Large intestine (tissue), 3 donors: ENCODE data around the gene ALAS1. TPM values are rescaled to one million over a fixed set of nuclear protein-coding genes. Genes with fewer than 3 reads are reported as not detected.
A peak's percentile ranks its signal among the peaks of the same experiment; 100 is the strongest.
"Not testable (repeated sequence)": the region's sequence is repeated elsewhere in the genome, so short reads cannot be mapped to it uniquely, and the experiment has no call there.

Experiments used
- DNase-seq, 2 donors: peaks; one replicate each; pipeline versions ENCODE4 v3.0.0 to v3.0.0-alpha.2; 2013
- H3K27ac ChIP-seq: one replicate; pipeline ENCODE4 v1.5.1; 2013; ENCODE audit warnings: low read length
- H3K27me3 ChIP-seq: 2 replicates; pipeline ENCODE4 v1.6.1; 2013; ENCODE audit warnings: low read length; ENCODE audit not compliant: control insufficient read depth, insufficient read depth
- H3K36me3 ChIP-seq: 2 replicates; pipeline ENCODE4 v1.6.1; 2013; ENCODE audit warnings: low read length; ENCODE audit not compliant: control insufficient read depth, insufficient read depth
- H3K4me1 ChIP-seq: one replicate; pipeline ENCODE4 v1.6.1; 2013; ENCODE audit warnings: low read length; ENCODE audit not compliant: control insufficient read depth, insufficient read depth
- H3K4me3 ChIP-seq: one replicate; pipeline ENCODE4 v1.5.1; 2013; ENCODE audit warnings: low read length
- H3K9me3 ChIP-seq: one replicate; pipeline ENCODE4 v1.6.1; 2013; ENCODE audit warnings: mild to moderate bottlenecking, low read depth, low read length, moderate library complexity; ENCODE audit not compliant: control insufficient read depth
- WGBS: methylation state at CpG from one replicate; pipeline ENCODE4 v1.1.5; 2013; ENCODE audit warnings: low lambda C conversion rate; ENCODE audit not compliant: insufficient coverage; 5-methylcytosine and 5-hydroxymethylcytosine counted together
- polyA plus RNA-seq: library from polyadenylated mRNA; unstranded; fragments of 120-200 nt; gene quantifications from one replicate; pipeline ENCODE4 v1.2.1, GENCODE V29; 2013

Gene ALAS1
- polyA plus RNA-seq, 1 donor = 37.2 TPM

DNA sequence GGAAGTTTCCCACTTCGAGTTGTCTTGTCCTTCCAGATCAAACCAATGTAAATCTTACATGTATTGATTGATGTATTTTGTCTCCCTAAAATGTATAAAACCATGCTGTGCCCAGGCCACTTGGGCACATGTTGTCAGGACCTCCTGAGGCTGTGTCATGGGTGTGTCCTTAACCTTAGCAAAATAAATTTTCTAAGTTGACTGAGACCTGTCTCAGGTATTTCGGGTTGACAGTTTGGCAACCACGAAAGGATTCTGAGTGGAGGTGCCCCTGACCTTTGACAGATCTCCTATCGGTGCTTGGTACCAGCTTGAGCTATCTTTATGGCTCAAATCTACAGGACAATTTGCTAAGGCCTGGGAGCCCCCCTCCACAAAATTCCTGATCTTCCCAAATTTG, 42.0 kb upstream of the ALAS1 start:
- H3K9me3 ChIP-seq = no peaks in the 10 kb centered on the region
- H3K36me3 ChIP-seq = no peaks in the 10 kb centered on the region
- no peaks in the 10 kb centered on the region for H3K27me3 ChIP-seq
- peaks cover 13% of the 10 kb centered on the region for H3K4me1 ChIP-seq
- DNase-seq = no peak
- no peak overlapping the region for H3K4me3 ChIP-seq
- WGBS = no CpG with 5 or more reads among the region's 4 CpGs
- no peak overlapping the region for H3K27ac ChIP-seq

DNA sequence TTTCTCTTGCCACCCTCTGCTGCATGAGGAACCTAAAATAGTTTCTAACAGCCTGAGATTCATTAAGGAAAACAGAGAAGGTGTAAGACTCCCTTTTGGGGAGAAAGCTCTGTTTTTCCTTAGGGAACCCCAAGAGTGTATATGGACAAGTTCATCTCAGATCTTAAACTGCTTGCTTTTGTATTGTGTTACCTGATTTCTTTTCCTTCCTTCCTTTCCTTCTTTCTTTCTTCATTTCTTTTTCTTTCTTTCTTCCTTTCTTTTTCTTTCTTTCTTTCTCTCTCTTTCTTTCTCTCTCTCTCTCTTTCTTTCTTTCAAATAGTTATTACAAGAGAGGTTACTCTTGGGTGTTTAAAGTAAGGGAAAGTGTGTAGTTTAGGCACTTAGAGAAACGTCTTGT, 38.5 kb upstream of the ALAS1 start:
- no peak for DNase-seq
- Histone ChIP-seq H3K4me1 (peaks cover 4% of the 10 kb centered on the region), H3K27ac (no peak overlapping the region), H3K27me3 (no peaks in the 10 kb centered on the region), H3K4me3 (no peak overlapping the region), H3K36me3 (no peaks in the 10 kb centered on the region), H3K9me3 (peaks cover 3% of the 10 kb centered on the region)
- WGBS = 50% methylated on average over 1 of the region's 1 CpG

DNA sequence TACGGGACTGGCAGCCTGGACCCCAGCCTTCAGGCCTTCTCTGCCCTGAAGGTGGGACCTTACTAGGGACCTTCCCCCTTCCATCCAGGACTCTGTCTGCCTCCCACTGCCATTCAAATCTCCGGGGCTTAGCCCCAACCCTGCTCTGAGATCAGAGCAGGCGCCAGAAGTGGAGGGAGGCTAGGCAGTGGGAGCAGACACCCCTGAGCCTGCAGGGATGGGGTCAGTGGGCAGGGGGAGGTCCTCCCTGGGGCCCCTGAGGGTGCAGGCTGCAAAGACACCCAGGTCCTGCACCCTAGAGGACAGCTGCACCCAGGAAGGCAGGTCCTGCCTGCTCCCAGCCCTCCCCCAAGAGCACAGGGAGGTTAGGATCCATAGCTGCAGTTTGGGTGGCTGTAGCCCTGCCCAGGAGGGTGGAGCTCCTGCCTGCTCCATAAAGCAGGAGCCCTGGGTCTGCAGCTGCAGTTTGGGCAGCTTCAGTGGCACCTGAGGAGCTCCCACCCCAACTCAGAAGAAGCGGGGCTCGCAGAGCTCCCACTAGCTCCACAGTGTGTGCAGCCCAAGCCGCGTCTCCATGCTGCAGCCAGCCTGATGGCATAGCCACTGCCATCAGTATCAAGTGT, 35.6 kb upstream of the ALAS1 start:
- no peak for DNase-seq
- no CpG with 5 or more reads among the region's 7 CpGs for WGBS

DNA sequence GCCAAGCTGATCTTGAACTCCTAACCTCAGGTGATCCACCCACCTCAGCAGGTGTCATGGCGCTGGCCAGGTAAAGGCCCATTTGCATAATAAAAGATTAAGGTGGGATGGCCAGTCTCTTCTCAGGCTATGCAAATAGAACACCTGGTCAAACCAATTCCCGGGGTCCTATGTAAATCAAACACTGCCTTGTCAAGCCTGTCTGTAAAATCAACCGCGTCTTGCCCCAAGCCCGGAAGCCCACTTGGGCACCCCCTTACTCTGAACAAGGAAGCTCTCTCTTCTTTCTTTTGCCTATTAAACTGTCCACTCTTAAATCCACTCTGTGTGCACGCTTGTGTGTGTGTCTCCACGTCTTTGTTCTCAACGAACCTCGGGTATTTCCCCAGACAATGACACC, 30.7 kb upstream of the ALAS1 start:
- peaks cover 7% of the 10 kb centered on the region for H3K4me1 ChIP-seq
- H3K36me3 ChIP-seq = no peaks in the 10 kb centered on the region
- peaks cover 4% of the 10 kb centered on the region for H3K9me3 ChIP-seq
- DNase-seq = no peak
- 53% methylated on average over 2 of the region's 9 CpGs for WGBS
- H3K27ac ChIP-seq = no peak overlapping the region
- no peaks in the 10 kb centered on the region for H3K27me3 ChIP-seq
- H3K4me3 ChIP-seq = no peak overlapping the region

More for the DNA sequence above, 35.6 kb upstream of the ALAS1 start:
- Histone ChIP-seq H3K9me3 (peaks cover 4% of the 10 kb centered on the region), H3K4me1 (no peaks in the 10 kb centered on the region), H3K27me3 (no peaks in the 10 kb centered on the region), H3K4me3 (no peak overlapping the region), H3K27ac (no peak overlapping the region), H3K36me3 (no peaks in the 10 kb centered on the region)

DNA sequence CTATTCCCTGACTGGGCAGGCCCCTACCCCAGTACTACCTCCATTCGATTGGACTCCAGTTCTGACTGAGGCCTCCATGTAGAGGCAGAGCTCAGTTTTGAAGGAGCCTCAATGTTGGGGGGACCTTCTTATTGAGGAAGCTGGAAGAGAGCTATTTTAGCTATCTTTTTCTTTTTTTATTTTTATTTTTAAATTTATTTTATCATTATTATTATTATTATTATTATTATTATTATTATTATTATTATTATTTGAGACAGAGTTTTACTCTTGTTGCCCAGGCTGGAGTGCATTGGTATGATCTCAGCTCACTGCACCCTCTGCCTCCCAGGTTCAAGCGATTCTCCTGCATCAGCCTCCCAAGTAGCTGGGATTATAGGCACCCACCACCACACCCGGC, 27.7 kb upstream of the ALAS1 start:
- WGBS = 100% methylated on average over 1 of the region's 3 CpGs
- not testable (repeated sequence) for H3K4me3 ChIP-seq, DNase-seq, H3K4me1 ChIP-seq, H3K9me3 ChIP-seq, H3K27ac ChIP-seq, H3K36me3 ChIP-seq, H3K27me3 ChIP-seq

DNA sequence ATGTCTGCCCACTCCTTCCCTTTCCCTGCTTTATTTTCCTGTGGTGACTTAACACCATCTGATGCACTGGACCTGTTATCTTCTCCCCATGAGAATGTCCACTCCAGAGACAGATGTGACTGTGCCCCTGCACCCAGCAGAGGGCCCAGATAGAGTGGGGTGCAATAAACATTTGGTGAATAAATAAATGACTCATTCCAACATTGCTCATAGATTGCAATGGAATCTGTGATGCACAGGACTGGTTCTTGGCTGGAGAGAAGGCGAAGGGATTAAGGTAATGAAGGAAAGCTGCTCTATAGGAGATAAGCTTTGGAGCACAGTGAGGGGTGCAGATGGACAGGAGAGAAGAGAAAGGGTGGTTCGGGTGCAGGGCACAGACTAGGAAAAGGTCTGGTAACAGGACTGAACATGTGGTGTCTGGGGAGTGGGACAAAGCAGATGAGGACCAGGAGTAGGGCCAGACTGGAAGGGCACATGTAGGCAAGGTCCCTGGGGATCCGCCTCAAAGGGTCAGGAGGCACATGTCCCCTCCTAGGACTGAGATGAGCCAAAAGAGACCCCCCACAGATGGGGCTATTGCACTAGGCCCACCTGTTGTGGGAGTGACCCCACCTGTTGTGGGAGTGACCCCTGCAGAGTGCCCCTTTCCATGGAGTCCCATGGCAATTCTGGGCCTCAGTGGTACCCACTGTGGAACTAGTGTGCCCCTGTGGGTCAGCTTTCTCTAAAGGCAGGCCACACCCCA, 26.3 kb upstream of the ALAS1 start:
- Histone ChIP-seq H3K36me3 (no peaks in the 10 kb centered on the region), H3K4me3 (no peak overlapping the region), H3K9me3 (no peaks in the 10 kb centered on the region), H3K4me1 (peaks cover 7% of the 10 kb centered on the region), H3K27me3 (no peaks in the 10 kb centered on the region), H3K27ac (no peak overlapping the region)
- DNase-seq = peak in 1 of 2 donors; percentile 28
- 33% methylated on average over 1 of the region's 3 CpGs for WGBS

DNA sequence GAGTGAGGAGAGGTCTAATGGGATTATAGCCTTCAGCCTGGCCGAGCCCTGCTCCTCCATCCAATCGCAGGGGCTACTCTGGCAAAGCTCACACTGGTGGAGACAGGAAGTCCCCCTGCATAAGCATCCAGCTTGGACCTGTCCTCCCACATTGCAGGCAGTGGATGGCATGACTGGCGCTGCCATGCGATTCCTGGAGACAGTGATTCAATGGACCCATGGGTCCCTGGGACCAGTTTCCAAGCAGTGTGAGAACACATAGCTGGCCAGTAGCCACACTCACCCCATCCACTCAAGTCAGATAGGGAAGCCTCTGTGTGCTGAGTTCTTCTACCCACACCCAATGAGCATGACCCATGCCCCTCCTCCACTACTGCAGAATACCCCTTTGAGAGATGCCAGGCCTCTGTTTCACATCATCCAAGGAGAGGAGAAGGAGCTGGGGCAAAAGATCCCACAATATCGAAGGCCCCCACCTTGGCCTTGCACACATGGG, 25.6 kb upstream of the ALAS1 start:
- no peaks in the 10 kb centered on the region for H3K27me3 ChIP-seq
- no peak overlapping the region for H3K4me3 ChIP-seq
- H3K9me3 ChIP-seq = no peaks in the 10 kb centered on the region
- no CpG with 5 or more reads among the region's 5 CpGs for WGBS
- no peak overlapping the region for H3K27ac ChIP-seq
- H3K36me3 ChIP-seq = no peaks in the 10 kb centered on the region
- H3K4me1 ChIP-seq = peaks cover 7% of the 10 kb centered on the region
- no peak for DNase-seq

DNA sequence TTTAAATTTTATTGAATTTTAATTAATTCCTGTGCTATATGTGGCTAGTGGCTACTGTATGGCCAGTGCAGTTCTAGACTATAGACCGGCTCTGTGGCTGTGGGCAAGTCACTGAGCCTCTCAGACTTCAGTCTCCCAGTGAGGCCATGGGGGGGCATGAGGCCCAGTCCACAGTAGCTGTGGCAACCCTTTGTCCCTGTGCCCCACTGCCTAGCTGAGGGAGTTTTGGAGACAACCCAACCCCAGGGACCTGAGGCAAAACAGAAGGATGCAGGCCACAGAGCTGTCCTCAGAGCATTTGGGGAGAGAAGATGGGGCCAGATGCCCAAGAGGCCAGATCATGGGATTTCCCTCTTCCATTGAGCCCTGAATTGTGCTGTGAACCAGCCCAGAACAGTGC, 24.9 kb upstream of the ALAS1 start:
- DNase-seq = no peak
- whole genome bisulfite sequencing = no CpG with 5 or more reads among the region's 1 CpG
- no peak overlapping the region for H3K27ac ChIP-seq

DNA sequence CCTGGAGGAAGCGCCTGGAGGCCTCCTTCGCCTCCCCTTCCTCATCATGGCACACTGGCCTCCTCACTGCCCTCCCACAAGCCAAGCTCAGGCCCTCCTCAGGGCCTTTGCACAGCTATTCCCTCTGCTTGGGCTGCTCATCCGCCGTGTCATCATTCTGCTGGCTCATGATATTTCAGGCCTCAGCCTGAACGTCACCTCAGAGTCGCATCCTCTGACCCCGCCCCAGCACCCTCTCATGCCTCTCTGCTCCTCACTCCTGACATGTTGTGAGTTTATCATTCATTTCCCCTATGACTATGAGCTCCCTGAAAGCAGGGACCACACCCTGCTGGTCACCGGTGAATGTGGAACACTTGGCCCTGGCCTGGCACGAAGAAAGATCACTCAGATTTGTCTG, 23.1 kb upstream of the ALAS1 start:
- Histone ChIP-seq H3K27ac (no peak overlapping the region), H3K4me1 (peaks cover 7% of the 10 kb centered on the region), H3K4me3 (no peak overlapping the region), H3K36me3 (no peaks in the 10 kb centered on the region), H3K9me3 (no peaks in the 10 kb centered on the region), H3K27me3 (no peaks in the 10 kb centered on the region)
- WGBS = no CpG with 5 or more reads among the region's 9 CpGs
- DNase-seq = no peak

More for the DNA sequence above, 24.9 kb upstream of the ALAS1 start:
- Histone ChIP-seq H3K9me3 (no peaks in the 10 kb centered on the region), H3K4me3 (no peak overlapping the region), H3K4me1 (peaks cover 7% of the 10 kb centered on the region), H3K36me3 (no peaks in the 10 kb centered on the region), H3K27me3 (no peaks in the 10 kb centered on the region)

DNA sequence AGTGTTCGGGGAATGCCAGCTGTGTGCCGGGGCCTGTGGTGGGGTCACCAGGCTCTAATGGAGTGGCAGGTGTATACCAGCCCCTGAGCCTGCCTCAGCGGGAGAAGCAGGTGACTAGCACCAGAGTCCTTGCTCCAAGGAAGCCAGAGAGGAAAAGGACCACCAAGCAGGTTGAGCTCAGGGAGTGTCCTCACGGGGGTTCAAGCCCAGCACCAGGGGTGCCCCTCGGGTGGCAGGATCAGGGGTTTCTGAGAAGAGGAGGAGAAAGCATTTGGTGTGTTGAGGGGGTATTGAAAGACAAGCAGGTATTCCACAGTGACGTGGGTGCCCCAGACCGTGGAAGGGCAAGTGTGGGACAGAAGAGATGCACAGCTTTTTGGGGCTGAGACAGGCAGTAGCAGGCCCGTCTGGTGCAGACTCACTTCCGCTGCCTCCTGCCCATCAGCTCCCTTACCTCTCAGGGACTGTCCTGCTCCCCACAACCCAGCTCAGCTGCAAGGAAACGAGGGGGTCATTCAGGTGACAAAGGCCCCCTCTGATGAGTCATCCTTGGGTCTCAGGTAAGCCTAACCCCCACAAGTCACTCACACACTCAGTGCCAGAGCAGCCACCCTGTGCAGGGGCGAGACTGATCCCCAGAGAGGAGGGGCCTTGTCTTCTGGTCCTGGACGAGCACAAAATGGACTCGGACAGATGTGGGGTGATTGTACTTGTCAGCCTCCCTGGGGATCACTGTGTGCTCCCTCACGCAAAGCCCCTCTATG, 22.4 kb upstream of the ALAS1 start:
- H3K36me3 ChIP-seq = no peaks in the 10 kb centered on the region
- no CpG with 5 or more reads among the region's 14 CpGs for WGBS
- no peaks in the 10 kb centered on the region for H3K27me3 ChIP-seq
- H3K4me3 ChIP-seq = no peak overlapping the region
- H3K9me3 ChIP-seq = no peaks in the 10 kb centered on the region
- no peak for DNase-seq
- no peak overlapping the region for H3K27ac ChIP-seq
- H3K4me1 ChIP-seq = peaks cover 7% of the 10 kb centered on the region
